Muscle layer of duodenum (tissue), 2 donors: ENCODE results near the gene HM13.
"Not testable (repeated sequence)": the region's sequence is repeated elsewhere in the genome, so short reads cannot be mapped to it uniquely, and the experiment has no call there.

Source experiments
- H3K27ac ChIP-seq: one replicate; pipeline ENCODE4 v1.7.0; 2013; ENCODE audit warnings: mild to moderate bottlenecking, low read length
- H3K27me3 ChIP-seq: one replicate; pipeline ENCODE4 v1.7.0; 2013; ENCODE audit warnings: low read depth, mild to moderate bottlenecking, control low read depth, low read length
- H3K36me3 ChIP-seq, 2 donors: one replicate each; pipeline ENCODE4 v1.7.0; 2013; ENCODE audit warnings: low read length in 2 of 2, control low read depth in 1 of 2, mild to moderate bottlenecking in 1 of 2; ENCODE audit not compliant: insufficient read depth in 2 of 2, control insufficient read depth in 1 of 2
- H3K4me1 ChIP-seq, 2 donors: one replicate each; pipeline ENCODE4 v1.7.0; 2013; ENCODE audit warnings: low read length in 2 of 2, mild to moderate bottlenecking in 2 of 2, control low read depth in 1 of 2, moderate library complexity in 1 of 2; ENCODE audit not compliant: insufficient read depth in 2 of 2, control insufficient read depth in 1 of 2
- H3K4me3 ChIP-seq, 2 donors: one replicate each; pipeline ENCODE4 v1.7.0; 2013; ENCODE audit warnings: low read length in 2 of 2, low read depth in 1 of 2, mild to moderate bottlenecking in 1 of 2
- H3K9me3 ChIP-seq, 2 donors: one replicate each; pipeline ENCODE4 v1.7.0; 2013; ENCODE audit warnings: low read length in 2 of 2, control low read depth in 1 of 2, mild to moderate bottlenecking in 1 of 2; ENCODE audit not compliant: control insufficient read depth in 1 of 2
- donor health status: healthy.

Gene HM13

GRCh38 chr20:31508517-31509244 is 5.6 kb upstream of the HM13 start:
- no peaks in the 10 kb centered on the region for H3K27me3 ChIP-seq
- no peak overlapping the region for H3K4me3 ChIP-seq
- H3K9me3 ChIP-seq = peaks cover 0 to 7% of the 10 kb centered on the region in 2 donors
- H3K4me1 ChIP-seq = peaks cover 0 to under 1% of the 10 kb centered on the region in 2 donors
- H3K27ac ChIP-seq = no peak overlapping the region
- no peaks in the 10 kb centered on the region for H3K36me3 ChIP-seq

- Histone ChIP-seq H3K4me3 (peak overlapping the region; percentile 90 to 97), H3K4me1 (peaks cover 22 to 31% of the 10 kb centered on the region in 2 donors), H3K27me3 (no peaks in the 10 kb centered on the region), H3K36me3 (no peaks in the 10 kb centered on the region), H3K9me3 (no peaks in the 10 kb centered on the region), H3K27ac (peak overlapping the region; percentile 86)
These were observed 981 bp downstream of the HM13 start for GRCh38 chr20:31515072-31515774.

GRCh38 chr20:31515775-31516107 is 1.5 kb downstream of the HM13 start:
- Histone ChIP-seq H3K4me1 (peaks cover 22 to 31% of the 10 kb centered on the region in 2 donors), H3K27ac (peak overlapping the region; percentile 86), H3K4me3 (peak overlapping the region; percentile 90 to 97), H3K36me3 (peaks cover 0 to under 1% of the 10 kb centered on the region in 2 donors), H3K9me3 (no peaks in the 10 kb centered on the region), H3K27me3 (no peaks in the 10 kb centered on the region)

GRCh38 chr20:31516166-31516565 is 1.9 kb downstream of the HM13 start:
- Histone ChIP-seq H3K4me3 (peak overlapping the region; percentile 90 to 97), H3K27ac (no peak overlapping the region), H3K4me1 (peaks cover 22 to 31% of the 10 kb centered on the region in 2 donors), H3K36me3 (peaks cover 0 to 4% of the 10 kb centered on the region in 2 donors), H3K9me3 (no peaks in the 10 kb centered on the region), H3K27me3 (no peaks in the 10 kb centered on the region)

- Histone ChIP-seq H3K9me3 (no peaks in the 10 kb centered on the region), H3K36me3 (peaks cover 0 to 4% of the 10 kb centered on the region in 2 donors), H3K4me3 (peak overlapping the region in 1 of 2 donors; percentile 97), H3K4me1 (peaks cover 22 to 31% of the 10 kb centered on the region in 2 donors), H3K27me3 (no peaks in the 10 kb centered on the region), H3K27ac (no peak overlapping the region)
These were observed 2.4 kb downstream of the HM13 start for GRCh38 chr20:31516651-31517050.

GRCh38 chr20:31517373-31517772 is 3.1 kb downstream of the HM13 start:
- H3K27me3 ChIP-seq = no peaks in the 10 kb centered on the region
- H3K4me3 ChIP-seq = no peak overlapping the region
- peaks cover 22 to 34% of the 10 kb centered on the region in 2 donors for H3K4me1 ChIP-seq
- H3K36me3 ChIP-seq = peaks cover 0 to 4% of the 10 kb centered on the region in 2 donors
- H3K9me3 ChIP-seq = no peaks in the 10 kb centered on the region
- H3K27ac ChIP-seq = no peak overlapping the region

GRCh38 chr20:31521267-31521666 is 7.0 kb downstream of the HM13 start:
- not testable (repeated sequence) for H3K4me3 ChIP-seq, H3K27ac ChIP-seq, H3K27me3 ChIP-seq, H3K9me3 ChIP-seq
- peaks cover 4 to 12% of the 10 kb centered on the region in 2 donors for H3K36me3 ChIP-seq
- H3K4me1 ChIP-seq = peaks cover 8 to 16% of the 10 kb centered on the region in 2 donors

- Histone ChIP-seq H3K9me3 (no peaks in the 10 kb centered on the region), H3K4me3 (no peak overlapping the region), H3K36me3 (peaks cover 14 to 15% of the 10 kb centered on the region in 2 donors), H3K27me3 (no peaks in the 10 kb centered on the region), H3K27ac (no peak overlapping the region), H3K4me1 (peaks cover 0 to 3% of the 10 kb centered on the region in 2 donors)
These were observed 8.5 kb downstream of the HM13 start for GRCh38 chr20:31522731-31523130.

GRCh38 chr20:31523361-31524283 is 9.4 kb downstream of the HM13 start:
- Histone ChIP-seq H3K27me3 (no peaks in the 10 kb centered on the region), H3K9me3 (no peaks in the 10 kb centered on the region), H3K36me3 (peaks cover 20 to 24% of the 10 kb centered on the region in 2 donors), H3K4me1 (peaks cover 0 to 3% of the 10 kb centered on the region in 2 donors), H3K4me3 (no peak overlapping the region), H3K27ac (no peak overlapping the region)

GRCh38 chr20:31527266-31527665 is 13.0 kb downstream of the HM13 start:
- Histone ChIP-seq H3K27me3 (no peaks in the 10 kb centered on the region), H3K9me3 (no peaks in the 10 kb centered on the region), H3K36me3 (peaks cover 25 to 43% of the 10 kb centered on the region in 2 donors), H3K4me3 (no peak overlapping the region), H3K27ac (no peak overlapping the region), H3K4me1 (no peaks in the 10 kb centered on the region)

- no peaks in the 10 kb centered on the region for H3K9me3 ChIP-seq
- peaks cover 66 to 67% of the 10 kb centered on the region in 2 donors for H3K36me3 ChIP-seq
- H3K4me3 ChIP-seq = no peak overlapping the region
- H3K4me1 ChIP-seq = no peaks in the 10 kb centered on the region
- no peaks in the 10 kb centered on the region for H3K27me3 ChIP-seq
- H3K27ac ChIP-seq = no peak overlapping the region
These were observed 21.1 kb downstream of the HM13 start for GRCh38 chr20:31535298-31535697.
